ENCODE results near the gene CDC42EP1.

The CDC42EP1 gene

DNA sequence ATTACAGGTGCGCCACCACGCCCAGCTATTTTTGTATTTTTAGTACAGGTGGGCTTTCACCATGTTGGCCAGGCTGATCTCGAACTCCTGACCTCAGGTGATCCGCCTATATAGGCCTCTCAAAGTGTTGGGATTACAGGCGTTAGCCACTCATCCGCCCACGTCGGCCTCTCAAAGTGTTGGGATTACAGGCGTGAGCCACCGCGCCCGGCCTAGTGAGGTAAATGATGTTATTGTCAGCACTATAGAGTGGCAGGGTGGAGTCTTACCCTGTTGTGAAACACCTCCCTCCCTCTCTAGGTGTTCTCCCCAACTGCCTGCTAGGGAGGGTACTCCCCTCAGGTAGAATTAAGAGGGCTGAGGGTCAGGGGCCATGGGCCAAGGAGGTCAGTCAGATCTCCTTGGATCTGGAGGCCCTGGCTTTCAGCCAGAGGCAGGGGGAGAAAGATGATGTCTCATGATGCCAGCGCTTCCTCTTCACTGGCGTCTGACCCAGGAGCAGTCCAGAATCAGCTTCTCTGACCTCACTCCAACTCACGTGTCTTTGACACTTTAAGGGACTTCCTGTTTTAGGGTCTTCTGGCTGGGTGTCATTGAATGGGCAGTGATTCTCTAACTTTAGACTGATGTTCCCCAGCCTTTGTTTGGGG is 50.3 kb downstream of the CDC42EP1 start:
- DNase-seq (ENCODE audit: low spot score) = peak; percentile 38

DNA sequence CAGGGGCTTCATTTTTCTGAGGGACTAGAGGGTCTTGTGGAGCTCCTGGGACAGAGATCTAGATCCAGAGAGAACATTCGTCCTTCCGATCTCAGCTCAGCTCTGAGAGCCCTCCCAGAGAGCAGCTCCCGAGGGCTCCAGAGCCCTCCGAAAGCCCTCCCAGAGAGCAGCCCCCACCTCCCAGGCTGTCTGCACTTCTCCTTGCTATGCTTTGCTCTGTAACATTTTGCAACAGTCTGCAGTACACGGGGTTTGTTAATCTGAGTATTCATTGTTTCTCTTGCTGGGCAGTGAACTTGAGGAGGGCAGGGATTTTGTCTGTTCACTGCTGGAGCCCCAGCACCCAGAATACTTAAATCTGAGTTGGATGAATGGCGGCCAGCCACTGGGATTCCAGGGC is 50.9 kb downstream of the CDC42EP1 start:
- DNase-seq (ENCODE audit: low spot score) = no peak

DNA sequence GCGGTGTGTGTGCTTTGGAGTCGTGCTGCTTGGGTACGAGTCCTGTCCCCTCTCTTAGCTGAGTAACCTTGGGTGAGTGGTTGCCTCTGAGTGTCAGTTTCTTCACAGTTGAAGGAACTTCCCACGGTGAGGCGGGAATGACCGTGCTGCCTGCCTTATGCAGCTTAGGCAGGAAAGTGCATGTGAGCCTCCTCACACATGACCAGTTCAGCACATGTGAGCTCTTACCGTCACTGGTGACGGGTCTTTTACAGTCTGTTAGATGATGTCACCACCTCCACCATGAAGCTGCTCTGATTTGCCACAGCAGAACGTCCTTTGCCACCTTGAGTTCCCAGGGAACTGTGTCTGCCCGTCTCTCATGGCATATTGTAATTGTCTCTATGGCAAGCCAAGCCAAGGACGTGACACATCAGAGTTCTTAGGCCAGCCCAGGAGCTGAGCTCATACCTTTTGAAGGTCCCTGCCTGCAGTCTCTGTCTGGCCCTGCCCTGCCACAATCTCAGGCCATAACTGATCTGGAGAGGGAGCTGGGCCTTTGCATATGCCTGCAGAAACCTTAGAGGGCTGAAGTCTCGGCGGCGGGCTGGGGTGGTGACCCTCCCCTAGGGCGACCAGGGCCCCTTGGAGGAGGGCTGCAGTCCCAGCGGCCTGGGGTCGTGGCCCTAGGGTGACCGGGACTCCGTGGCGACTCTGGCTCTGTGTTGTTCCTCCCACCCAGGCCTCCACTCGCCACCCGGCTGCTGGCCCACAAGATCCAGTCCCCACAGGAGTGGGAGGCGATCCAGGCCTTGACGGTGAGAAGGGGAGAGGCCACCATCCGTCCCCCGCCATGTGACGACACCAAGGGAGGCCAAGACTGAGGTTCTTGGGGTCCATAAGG is 56.2 kb downstream of the CDC42EP1 start:
- no peak for DNase-seq (ENCODE audit: low spot score)

DNA sequence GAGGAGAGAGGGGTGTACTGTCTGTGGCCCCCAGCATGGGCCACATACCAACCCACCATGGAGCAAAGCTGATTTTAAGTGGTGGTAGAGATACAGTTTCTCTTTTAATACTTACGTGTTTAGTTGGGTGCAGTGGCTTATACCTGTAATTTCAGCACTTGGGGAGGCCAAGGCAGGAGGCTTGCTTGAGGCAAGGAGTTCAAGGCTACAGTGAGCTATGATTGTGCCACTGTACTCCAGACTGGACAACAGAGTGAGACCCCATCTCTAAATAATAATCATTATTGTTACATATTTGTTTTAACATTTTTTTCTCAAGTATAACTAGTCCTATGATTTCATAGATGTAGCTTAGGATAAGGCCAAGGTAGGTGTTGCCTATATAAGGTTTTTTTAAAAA is 57.2 kb downstream of the CDC42EP1 start:
- no peak for DNase-seq (ENCODE audit: low spot score)

DNA sequence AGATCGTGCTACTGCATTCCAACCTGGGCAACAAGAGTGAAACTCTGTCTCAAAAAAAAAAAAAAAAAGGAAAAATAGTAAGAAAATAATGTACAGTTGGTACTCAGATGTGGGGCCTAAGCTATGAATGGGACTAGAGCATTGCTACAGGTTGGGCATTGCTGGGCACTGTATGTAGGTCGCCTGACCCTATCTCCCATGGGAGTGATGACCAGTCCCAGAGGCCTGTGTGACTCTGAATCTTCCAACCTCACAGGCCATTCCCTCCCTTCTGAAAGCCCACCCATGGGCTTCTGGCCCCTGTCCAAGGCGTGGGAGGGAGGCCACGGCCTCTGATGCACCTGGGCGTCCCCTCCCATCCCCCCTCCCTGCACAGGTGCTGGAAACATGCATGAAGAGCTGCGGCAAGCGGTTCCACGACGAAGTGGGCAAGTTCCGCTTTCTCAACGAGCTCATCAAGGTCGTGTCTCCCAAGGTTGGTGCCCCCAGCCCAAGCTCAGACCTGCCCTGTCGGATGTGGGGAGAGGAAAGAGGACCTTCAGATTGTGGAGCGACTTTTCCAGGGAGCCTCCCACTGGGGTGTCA is 57.9 kb downstream of the CDC42EP1 start:
- no peak for DNase-seq (ENCODE audit: low spot score)

DNA sequence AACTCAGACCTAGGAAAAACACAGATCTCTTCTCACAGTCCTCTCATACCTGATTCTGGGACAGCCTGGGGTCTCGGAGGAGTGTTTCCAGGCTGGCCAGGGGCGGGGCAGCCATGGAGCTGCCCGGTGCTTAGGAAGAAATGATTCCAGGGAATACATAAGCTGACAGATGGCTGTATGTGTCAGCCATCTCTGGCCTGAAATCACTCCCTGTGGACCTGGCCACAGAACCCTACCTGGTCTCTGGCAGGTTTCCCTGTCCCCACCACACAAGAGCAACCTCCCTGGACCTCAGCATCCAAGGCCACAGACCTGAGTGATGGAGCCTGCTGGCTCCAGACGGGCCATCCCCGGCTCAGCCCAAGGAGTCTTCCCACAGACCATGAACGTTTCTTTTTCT is 58.4 kb downstream of the CDC42EP1 start:
- DNase-seq (ENCODE audit: low spot score) = no peak

Data from globus pallidus (tissue), 1 donor.